Ascending aorta (tissue), 2 donors: Measurements from ENCODE around the gene USP44. TPM values are rescaled to one million over a fixed set of nuclear protein-coding genes. Genes with fewer than 3 reads are reported as not detected.

Experiments used
- DNase-seq, 2 donors: peaks; one replicate each; pipeline ENCODE4 v3.0.0-alpha.2; 2019; ENCODE audit warnings: low spot score in 2 of 2
- H3K27ac ChIP-seq, 2 donors: fragments of 200-600 bp; sonication (generic); one replicate each; pipeline ENCODE4 v1.5.1; 2016 to 2017; ENCODE audit warnings: mild to moderate bottlenecking in 1 of 2
- H3K27me3 ChIP-seq: fragments of 200-600 bp; sonication (generic); one replicate; pipeline ENCODE4 v1.5.1; 2017
- H3K36me3 ChIP-seq, 2 donors: fragments of 200-600 bp; sonication (generic); one replicate each; pipeline ENCODE4 v1.5.1; 2016
- H3K4me1 ChIP-seq, 2 donors: fragments of 200-600 bp; sonication (generic); one replicate each; pipeline ENCODE4 v1.5.1; 2016 to 2017; ENCODE audit warnings: mild to moderate bottlenecking in 1 of 2
- H3K4me3 ChIP-seq, 2 donors: fragments of 200-600 bp; sonication (generic); one replicate each; pipeline ENCODE4 v1.5.1; 2016 to 2017; ENCODE audit warnings: mild to moderate bottlenecking in 1 of 2
- H3K9me3 ChIP-seq, 2 donors: fragments of 200-600 bp; sonication (generic); one replicate each; pipeline ENCODE4 v1.5.1; 2016
- CTCF ChIP-seq, 3 experiments: fragments of 200-600 bp in 2 of 3; fragments of 450-650 bp in 1 of 3; sonication (generic) in 2 of 3; IDR thresholded peaks; one replicate each; pipeline ENCODE4 v1.5.1; 2016 to 2019; ENCODE audit warnings: antibody characterized with exemption in 3 of 3, mild to moderate bottlenecking in 1 of 3, moderate library complexity in 1 of 3
- intact Hi-C: fragments of 100-400 bp; cut with DNase I; formaldehyde crosslinking; loops from one replicate; pipeline ENCODE4 v1.15.1; 2023
- total RNA-seq: library from RNA; depleted of rRNA; stranded (reverse); fragments of >200 nt; gene quantifications from one replicate; pipeline ENCODE4 v1.1.0, GENCODE V29; 2016

Gene USP44
- total RNA-seq, 1 donor from 2014 or later = 5.7 TPM

GRCh38 chr12:95505039-95505438 is 46.2 kb downstream of the USP44 start:
- Histone ChIP-seq H3K4me3 (no peak overlapping the region), H3K27ac (no peak overlapping the region), H3K9me3 (no peaks in the 10 kb centered on the region), H3K27me3 (no peaks in the 10 kb centered on the region), H3K36me3 (peaks cover 33 to 54% of the 10 kb centered on the region in 2 donors), H3K4me1 (peaks cover 4 to 19% of the 10 kb centered on the region in 2 donors)
- intact Hi-C loops = no loop called here
- DNase-seq = no peak
- TF ChIP-seq CTCF (IDR thresholded peaks at IDR 0.05) = no peak

DNA sequence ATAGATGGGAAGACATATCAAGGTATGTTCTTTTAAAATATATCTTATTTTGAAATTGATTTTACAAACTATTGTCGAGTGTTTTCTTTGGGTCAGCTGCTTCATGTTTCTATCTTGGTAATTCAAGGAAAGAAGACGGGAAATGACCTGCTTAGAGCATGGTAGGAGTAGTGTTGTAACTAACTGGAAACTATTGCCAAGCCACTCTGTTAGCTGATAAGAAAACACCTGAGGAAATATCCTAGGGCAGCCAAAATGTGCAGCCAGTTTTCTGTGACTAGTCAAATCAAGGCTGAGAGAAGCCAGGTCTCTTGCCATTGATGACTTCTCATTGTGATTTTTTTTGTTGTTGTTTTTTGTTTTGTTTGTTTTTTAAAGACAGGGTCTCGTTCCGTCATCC is 47.1 kb downstream of the USP44 start:
- no peaks in the 10 kb centered on the region for H3K27me3 ChIP-seq
- no peak overlapping the region for H3K27ac ChIP-seq
- H3K4me3 ChIP-seq = no peak overlapping the region
- H3K36me3 ChIP-seq = peaks cover 33 to 60% of the 10 kb centered on the region in 2 donors
- peaks cover 4 to 13% of the 10 kb centered on the region in 2 donors for H3K4me1 ChIP-seq
- no peak for TF ChIP-seq CTCF (IDR thresholded peaks at IDR 0.05)
- intact Hi-C loops = no loop called here
- no peaks in the 10 kb centered on the region for H3K9me3 ChIP-seq
- no peak for DNase-seq

DNA sequence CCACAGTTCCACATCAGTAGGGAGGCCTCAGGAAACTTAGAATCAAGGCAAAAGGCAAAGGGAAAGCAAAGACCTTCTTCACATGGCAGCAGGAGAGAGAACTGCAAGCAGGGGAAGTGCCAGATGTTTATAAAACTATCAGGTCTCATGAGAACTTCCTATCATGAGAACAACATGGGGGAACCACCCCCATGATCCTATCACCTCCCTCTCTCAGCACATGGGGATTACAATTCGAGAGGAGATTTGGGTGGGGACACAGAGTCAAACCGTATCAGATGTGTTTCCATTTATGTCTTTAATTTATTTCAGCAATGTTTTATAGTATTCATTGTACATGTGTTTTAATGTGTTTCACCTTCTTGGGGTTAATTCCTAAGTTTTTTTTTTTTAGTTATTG is 51.5 kb downstream of the USP44 start:
- H3K27ac ChIP-seq = no peak overlapping the region
- no peaks in the 10 kb centered on the region for H3K9me3 ChIP-seq
- no peak for TF ChIP-seq CTCF (IDR thresholded peaks at IDR 0.05)
- peaks cover 43 to 80% of the 10 kb centered on the region in 2 donors for H3K36me3 ChIP-seq
- H3K27me3 ChIP-seq = no peaks in the 10 kb centered on the region
- intact Hi-C loops = no loop called here
- H3K4me3 ChIP-seq = no peak overlapping the region
- no peak for DNase-seq
- H3K4me1 ChIP-seq = no peaks in the 10 kb centered on the region

- no peak overlapping the region for H3K4me3 ChIP-seq
- no peaks in the 10 kb centered on the region for H3K27me3 ChIP-seq
- H3K4me1 ChIP-seq = no peaks in the 10 kb centered on the region
- H3K27ac ChIP-seq = no peak overlapping the region
- peaks cover 43 to 80% of the 10 kb centered on the region in 2 donors for H3K36me3 ChIP-seq
- H3K9me3 ChIP-seq = no peaks in the 10 kb centered on the region
- intact Hi-C loops = no loop called here
- no peak for DNase-seq
- TF ChIP-seq CTCF (IDR thresholded peaks at IDR 0.05) = no peak
These were observed 52.3 kb downstream of the USP44 start for GRCh38 chr12:95498968-95499367.

DNA sequence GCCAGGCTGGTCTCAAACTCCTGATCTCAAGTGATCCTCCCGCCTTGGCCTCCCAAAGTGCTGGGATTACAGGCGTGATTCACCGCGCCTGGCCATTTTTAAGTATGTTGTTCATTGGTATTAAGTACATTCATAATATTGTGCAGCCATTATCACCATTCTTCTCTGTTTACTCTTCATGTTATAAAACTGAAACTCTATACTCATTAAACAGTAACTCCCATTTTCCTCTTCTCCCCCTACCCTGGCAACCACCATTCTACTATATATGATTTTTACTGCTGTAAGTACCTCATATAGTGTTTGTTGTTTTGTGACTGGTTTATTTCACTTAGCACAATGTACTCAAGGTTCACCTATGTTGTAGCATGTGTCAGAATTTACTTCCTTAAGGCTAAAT is 54.2 kb downstream of the USP44 start:
- H3K4me1 ChIP-seq = no peaks in the 10 kb centered on the region
- intact Hi-C loops = no loop called here
- H3K27ac ChIP-seq = no peak overlapping the region
- H3K4me3 ChIP-seq = no peak overlapping the region
- no peaks in the 10 kb centered on the region for H3K27me3 ChIP-seq
- H3K9me3 ChIP-seq = no peaks in the 10 kb centered on the region
- TF ChIP-seq CTCF (IDR thresholded peaks at IDR 0.05) = no peak
- peaks cover 31 to 72% of the 10 kb centered on the region in 2 donors for H3K36me3 ChIP-seq
- DNase-seq = no peak

DNA sequence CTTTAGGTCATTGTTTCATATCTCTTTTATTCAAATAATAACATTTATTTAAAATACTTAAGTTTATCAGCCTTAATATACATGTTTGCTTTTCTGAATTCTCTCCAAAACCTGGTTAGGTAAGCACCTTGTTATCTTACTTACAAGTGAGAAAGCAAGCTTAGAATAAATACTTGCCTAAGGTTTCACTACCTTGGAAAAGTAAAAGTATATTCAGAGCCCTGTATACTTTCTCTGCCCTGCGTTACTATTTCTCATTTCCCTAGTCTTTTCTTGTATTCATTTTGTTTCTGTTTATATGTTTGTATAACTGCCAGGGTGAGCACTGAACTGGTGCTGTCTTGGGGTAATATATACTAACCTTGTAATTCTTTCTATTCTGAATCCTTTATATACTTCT is 55.8 kb downstream of the USP44 start:
- Histone ChIP-seq H3K36me3 (peaks cover 29 to 77% of the 10 kb centered on the region in 2 donors), H3K4me1 (no peaks in the 10 kb centered on the region), H3K9me3 (no peaks in the 10 kb centered on the region), H3K4me3 (no peak overlapping the region), H3K27me3 (no peaks in the 10 kb centered on the region), H3K27ac (no peak overlapping the region)
- no peak for TF ChIP-seq CTCF (IDR thresholded peaks at IDR 0.05)
- intact Hi-C loops = no loop called here
- DNase-seq = no peak
